A673 (cell line): ENCODE results near the gene PCNT.

ENCODE experiments used
- CTCF ChIP-seq: fragments of 300-800, 200-600 bp; sonication (generic); conservative IDR thresholded peaks from 2 replicates; pipeline ENCODE4 v1.5.1; 2017; ENCODE audit warnings: low read depth, mild to moderate bottlenecking, antibody characterized with exemption, low read length, moderate library complexity, mixed read lengths
- EZH2 ChIP-seq: fragments of 200-600 bp; sonication (generic); IDR thresholded peaks from 2 replicates; pipeline ENCODE4 v1.6.1; 2017; ENCODE audit warnings: borderline replicate concordance, low read depth, mild to moderate bottlenecking, mixed read lengths, antibody characterized with exemption, low read length; ENCODE audit not compliant: poor library complexity, severe bottlenecking

GRCh38 chr21:46482225-46482845 lies 158.4 kb downstream of the PCNT start:
- TF ChIP-seq EZH2 (no peak), CTCF (no peak)
